Measurements from ENCODE around the gene OR6B1.
"Not testable (repeated sequence)": the region's sequence is repeated elsewhere in the genome, so short reads cannot be mapped to it uniquely, and the experiment has no call there.

OR6B1 gene

GRCh38 chr7:144006692-144007042 is 6.5 kb downstream of the OR6B1 start:
- Histone ChIP-seq H3K79me2 (ENCODE audit: insufficient read depth, low read length) (no peaks in the 10 kb centered on the region), H3K27ac (ENCODE audit: low read length) (no peak overlapping the region), H3K4me1 (ENCODE audit: insufficient read depth, low read length) (no peaks in the 10 kb centered on the region), H3K9me3 (ENCODE audit: insufficient read depth, low read length, severe bottlenecking) (peaks cover 6% of the 10 kb centered on the region), H3K36me3 (ENCODE audit: insufficient read depth, low read length) (no peaks in the 10 kb centered on the region), H3K4me3 (ENCODE audit: low read depth in 1 of 2, low read length in 2 of 2) (no peak overlapping the region), H3K27me3 (ENCODE audit: insufficient read depth, low read length, poor library complexity) (no peaks in the 10 kb centered on the region), H4K20me1 (ENCODE audit: insufficient read depth, low read length) (no peaks in the 10 kb centered on the region), H3K9ac (ENCODE audit: low read depth, low read length) (no peak overlapping the region), H2AFZ (ENCODE audit: low read depth, low read length) (no peak overlapping the region), H3K4me2 (ENCODE audit: insufficient read depth, low read length) (no peak overlapping the region)
- DNase-seq = no peak
- no peak for TF ChIP-seq CTCF (IDR thresholded peaks at IDR 0.05; ENCODE audit: borderline replicate concordance, extremely low read depth, low read length, poor library complexity, severe bottlenecking)
- TF ChIP-seq EZH2 (IDR thresholded peaks at IDR 0.05; ENCODE audit: borderline replicate concordance, low read depth, low read length, severe bottlenecking) = no peak
- no peak for ATAC-seq (ENCODE audit: insufficient read depth, low read depth)

- Histone ChIP-seq H3K4me2 (ENCODE audit: insufficient read depth, low read length) (no peak overlapping the region), H3K79me2 (ENCODE audit: insufficient read depth, low read length) (no peaks in the 10 kb centered on the region), H4K20me1 (ENCODE audit: insufficient read depth, low read length) (no peaks in the 10 kb centered on the region), H3K4me1 (ENCODE audit: insufficient read depth, low read length) (no peaks in the 10 kb centered on the region), H3K9ac (ENCODE audit: low read depth, low read length) (no peak overlapping the region), H3K9me3 (ENCODE audit: insufficient read depth, low read length, severe bottlenecking) (peaks cover 6% of the 10 kb centered on the region), H3K27ac (ENCODE audit: low read length) (no peak overlapping the region), H2AFZ (ENCODE audit: low read depth, low read length) (no peak overlapping the region), H3K36me3 (ENCODE audit: insufficient read depth, low read length) (no peaks in the 10 kb centered on the region), H3K4me3 (ENCODE audit: low read depth in 1 of 2, low read length in 2 of 2) (no peak overlapping the region), H3K27me3 (ENCODE audit: insufficient read depth, low read length, poor library complexity) (no peaks in the 10 kb centered on the region)
- TF ChIP-seq EZH2 (IDR thresholded peaks at IDR 0.05; ENCODE audit: borderline replicate concordance, low read depth, low read length, severe bottlenecking) (no peak), CTCF (IDR thresholded peaks at IDR 0.05; ENCODE audit: borderline replicate concordance, extremely low read depth, low read length, poor library complexity, severe bottlenecking) (no peak)
- ATAC-seq (ENCODE audit: insufficient read depth, low read depth) (no peak), DNase-seq (no peak)
Measured at GRCh38 chr7:144009361-144009760, 9.2 kb downstream of the OR6B1 start.

GRCh38 chr7:144010061-144010460 is 9.9 kb downstream of the OR6B1 start:
- not testable (repeated sequence) for H3K4me3 ChIP-seq (ENCODE audit: low read depth in 1 of 2, low read length in 2 of 2); DNase-seq

GRCh38 chr7:144010821-144011220 is 10.7 kb downstream of the OR6B1 start:
- not testable (repeated sequence) for H3K4me2 ChIP-seq (ENCODE audit: insufficient read depth, low read length); H3K9ac ChIP-seq (ENCODE audit: low read depth, low read length); H3K9me3 ChIP-seq (ENCODE audit: insufficient read depth, low read length, severe bottlenecking); DNase-seq; ATAC-seq (ENCODE audit: insufficient read depth, low read depth); H3K27me3 ChIP-seq (ENCODE audit: insufficient read depth, low read length, poor library complexity); H3K36me3 ChIP-seq (ENCODE audit: insufficient read depth, low read length); H3K27ac ChIP-seq (ENCODE audit: low read length); H4K20me1 ChIP-seq (ENCODE audit: insufficient read depth, low read length); H3K79me2 ChIP-seq (ENCODE audit: insufficient read depth, low read length); H2AFZ ChIP-seq (ENCODE audit: low read depth, low read length); H3K4me1 ChIP-seq (ENCODE audit: insufficient read depth, low read length); H3K4me3 ChIP-seq (ENCODE audit: low read depth in 1 of 2, low read length in 2 of 2)

More at GRCh38 chr7:144010061-144010460, 9.9 kb downstream of the OR6B1 start:
- H4K20me1 ChIP-seq (ENCODE audit: insufficient read depth, low read length); H2AFZ ChIP-seq (ENCODE audit: low read depth, low read length); H3K9ac ChIP-seq (ENCODE audit: low read depth, low read length); H3K27me3 ChIP-seq (ENCODE audit: insufficient read depth, low read length, poor library complexity); H3K79me2 ChIP-seq (ENCODE audit: insufficient read depth, low read length); H3K36me3 ChIP-seq (ENCODE audit: insufficient read depth, low read length); H3K27ac ChIP-seq (ENCODE audit: low read length); ATAC-seq (ENCODE audit: insufficient read depth, low read depth); H3K9me3 ChIP-seq (ENCODE audit: insufficient read depth, low read length, severe bottlenecking); H3K4me1 ChIP-seq (ENCODE audit: insufficient read depth, low read length); H3K4me2 ChIP-seq (ENCODE audit: insufficient read depth, low read length): not testable (repeated sequence)
